B cell (primary cell): ENCODE data around the gene PCDH9. TPM values are rescaled to one million over a fixed set of nuclear protein-coding genes. Genes with fewer than 3 reads are reported as not detected.

Experiments used
- ATAC-seq: fragments of 200-7000 bp; cut with Tn5 transposase; one replicate; pipeline ENCODE4 v1.10.0; 2021; ENCODE audit warnings: low read depth, mild to moderate bottlenecking, moderate number of reproducible peaks, moderate library complexity
- CTCF ChIA-PET: fragments of 350-600 bp; sonication (Branson Sonifier 250); formaldehyde crosslinking; loops from one replicate; lab custom pipeline; 2021; ENCODE audit warnings: antibody characterized with exemption, inconsistent platforms; lab: Charles Lee
- POLR2A ChIA-PET: fragments of 350-600 bp; sonication (Branson Sonifier 250); formaldehyde crosslinking; loops from one replicate; lab custom pipeline; 2021; ENCODE audit warnings: antibody characterized with exemption; lab: Charles Lee
- DNase-seq: peaks from one replicate; pipeline ENCODE4 v3.0.0; 2013
- H2AFZ ChIP-seq: 2 replicates; pipeline ENCODE4 v1.6.1; 2012; ENCODE audit warnings: mild to moderate bottlenecking, low read depth, low read length; ENCODE audit not compliant: insufficient read depth, poor library complexity, severe bottlenecking
- H3K27ac ChIP-seq, 2 donors: 1 replicate in 1 of 2; 2 replicates in 1 of 2; pipeline ENCODE4 v1.5.1; 2012 to 2013; ENCODE audit warnings: low read length in 2 of 2, mild to moderate bottlenecking in 2 of 2, moderate library complexity in 1 of 2
- H3K27me3 ChIP-seq, 4 experiments: fragments of 200-600 bp in 1 of 4; sonication (generic) in 1 of 4; replicated peaks in 1 of 4; 1 replicate in 2 of 4; 2 replicates in 2 of 4; pipeline versions ENCODE4 v1.6.1 to v1.7.0; 2013 to 2016; ENCODE audit warnings: low read length in 3 of 4, mild to moderate bottlenecking in 2 of 4, mixed read lengths in 1 of 4, moderate library complexity in 1 of 4; ENCODE audit not compliant: insufficient read depth in 4 of 4, control insufficient read depth in 3 of 4; ENCODE audit errors: control extremely low read depth in 1 of 4
- H3K36me3 ChIP-seq, 2 experiments: replicated peaks in 1 of 2; 1 replicate in 1 of 2; 2 replicates in 1 of 2; pipeline versions ENCODE4 v1.6.1 to v1.7.1; 2013; ENCODE audit warnings: low read length in 1 of 2; ENCODE audit not compliant: insufficient read depth in 2 of 2, control insufficient read depth in 1 of 2; ENCODE audit errors: control extremely low read depth in 1 of 2, extremely low read depth in 1 of 2
- H3K4me1 ChIP-seq, 2 donors: fragments of 200-600 bp in 1 of 2; sonication (generic) in 1 of 2; 1 replicate in 1 of 2; 2 replicates in 1 of 2; pipeline versions ENCODE4 v1.5.1 to v1.6.1; 2013 to 2017; ENCODE audit warnings: low read length in 2 of 2; ENCODE audit not compliant: control insufficient read depth in 2 of 2, insufficient read depth in 2 of 2
- H3K4me2 ChIP-seq: replicated peaks from 2 replicates; pipeline ENCODE3; 2012; ENCODE audit warnings: mild to moderate bottlenecking, low read depth, low read length; ENCODE audit not compliant: poor library complexity, severe bottlenecking
- H3K4me3 ChIP-seq, 5 experiments: fragments of 200-600 bp in 1 of 5; sonication (generic) in 1 of 5; 1 replicate in 3 of 5; 2 replicates in 2 of 5; pipeline versions ENCODE4 v1.5.1 to v1.7.0; 2011 to 2016; ENCODE audit warnings: low read length in 4 of 5, mild to moderate bottlenecking in 4 of 5, low read depth in 2 of 5, control low read depth in 1 of 5, moderate library complexity in 1 of 5; ENCODE audit not compliant: insufficient read depth in 1 of 5; ENCODE audit errors: control extremely low read depth in 1 of 5, extremely low read depth in 1 of 5
- H3K79me2 ChIP-seq: fragments of 200-600 bp; sonication (generic); one replicate; pipeline ENCODE4 v1.6.0; 2016; ENCODE audit warnings: low read length; ENCODE audit not compliant: control insufficient read depth, insufficient read depth
- H3K9ac ChIP-seq: fragments of 200-600 bp; sonication (generic); 2 replicates; pipeline ENCODE4 v1.6.1; 2017; ENCODE audit warnings: mild to moderate bottlenecking, low read length, moderate library complexity
- H3K9me3 ChIP-seq, 3 donors: one replicate each; pipeline versions ENCODE4 v1.6.1 to v1.7.1; 2013; ENCODE audit warnings: low read length in 2 of 3; ENCODE audit not compliant: control insufficient read depth in 2 of 3, insufficient read depth in 1 of 3; ENCODE audit errors: control extremely low read depth in 1 of 3
- H4K20me1 ChIP-seq: 2 replicates; pipeline ENCODE4 v1.6.0; 2012; ENCODE audit warnings: mild to moderate bottlenecking, low read length; ENCODE audit not compliant: insufficient read depth, control insufficient read depth, poor library complexity, severe bottlenecking
- H3K27ac Mint-ChIP-seq: one replicate; pipeline ENCODE4 v1.8.0; 2021; ENCODE audit warnings: mixed read lengths
- H3K27me3 Mint-ChIP-seq: one replicate; pipeline ENCODE4 v1.8.0; 2021; ENCODE audit warnings: mixed read lengths
- H3K4me1 Mint-ChIP-seq: one replicate; pipeline ENCODE4 v1.8.0; 2021; ENCODE audit warnings: mixed read lengths
- H3K4me3 Mint-ChIP-seq: one replicate; pipeline ENCODE4 v1.8.0; 2021; ENCODE audit warnings: mixed read lengths
- H3K9me3 Mint-ChIP-seq: one replicate; pipeline ENCODE4 v1.8.0; 2022; ENCODE audit warnings: mixed read lengths; ENCODE audit not compliant: insufficient read depth
- EZH2 ChIP-seq: IDR thresholded peaks from 2 replicates; pipeline ENCODE4 v1.6.1; 2012; ENCODE audit warnings: borderline replicate concordance, low read depth, mild to moderate bottlenecking, moderate library complexity, low read length; ENCODE audit not compliant: insufficient read depth, poor library complexity, severe bottlenecking
- WGBS: methylation state at CpG from one replicate; pipeline ENCODE4 v1.1.5; 2013; ENCODE audit warnings: missing lambda C conversion rate; ENCODE audit not compliant: insufficient coverage; 5-methylcytosine and 5-hydroxymethylcytosine counted together
- intact Hi-C: fragments of 100-400 bp; cut with micrococcal nuclease; formaldehyde crosslinking; loops from one replicate; pipeline ENCODE4 v1.10.0; 2022
- polyA plus RNA-seq: library from polyadenylated mRNA; depleted of rRNA; stranded (reverse); fragments of >200 nt; gene quantifications from 2 replicates; pipeline ENCODE4 v1.2.3, GENCODE V29; 2012
- total RNA-seq, 2 donors: library from RNA; stranded (reverse); fragments of 120-200 nt in 1 of 2; gene quantifications; 1 replicate in 1 of 2; 2 replicates in 1 of 2; pipeline versions ENCODE4 v1.2.3 to v1.2.4, GENCODE V29; 2013 to 2022
- TF ChIP-seq, protein P1 (sequence below): fragments of 200-600 bp; IDR thresholded peaks from one replicate; pipeline ENCODE4 v1.8.0; 2022; ENCODE audit warnings: antibody characterized with exemption, mild to moderate bottlenecking

PCDH9 gene
- total and polyA plus RNA-seq, 2 donors (not counting 1 experiment from before 2014, with no cell fraction given) = 13.1 to 21.8 TPM

DNA sequence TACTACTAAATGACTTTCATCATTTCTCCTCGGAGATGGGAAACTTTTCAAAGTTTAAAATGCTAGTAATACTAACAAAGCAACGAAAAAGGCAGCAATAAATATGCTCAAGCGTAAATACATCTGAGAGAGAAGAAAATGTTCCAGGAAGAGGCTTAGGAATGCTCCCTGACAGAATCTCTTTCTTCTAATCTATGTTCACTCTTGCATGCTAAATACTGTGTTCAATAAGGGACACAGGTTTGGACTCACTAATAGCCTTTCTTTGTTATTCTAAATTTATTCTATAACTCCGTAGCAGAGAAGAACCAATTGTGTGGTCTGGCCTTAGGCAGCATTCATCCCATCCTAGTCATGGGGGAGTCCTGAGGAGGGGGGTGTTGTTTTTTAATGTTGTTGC, 823.0 kb downstream of the PCDH9 start:
- Histone ChIP-seq H3K4me2 (no peak overlapping the region), H4K20me1 (no peaks in the 10 kb centered on the region), H3K4me1 (no peaks in the 10 kb centered on the region), H3K27me3 (no peaks in the 10 kb centered on the region), H2AFZ (no peak overlapping the region), H3K9ac (no peak overlapping the region), H3K9me3 (no peaks in the 10 kb centered on the region), H3K27ac (no peak overlapping the region), H3K4me3 (no peak overlapping the region), H3K79me2 (no peaks in the 10 kb centered on the region), H3K36me3 (no peaks in the 10 kb centered on the region)
- H3K4me3 Mint-ChIP-seq = no peak overlapping the region
- ATAC-seq (no peak), DNase-seq (no peak)
- no CpG with 5 or more reads among the region's 4 CpGs for WGBS
- no peaks in the 10 kb centered on the region for H3K27me3 Mint-ChIP-seq
- no peaks in the 10 kb centered on the region for H3K4me1 Mint-ChIP-seq
- no peak overlapping the region for H3K27ac Mint-ChIP-seq
- POLR2A ChIA-PET = no interaction called here
- intact Hi-C loops = no loop called here
- no peak for TF ChIP-seq EZH2
- TF ChIP-seq, protein P1, sequence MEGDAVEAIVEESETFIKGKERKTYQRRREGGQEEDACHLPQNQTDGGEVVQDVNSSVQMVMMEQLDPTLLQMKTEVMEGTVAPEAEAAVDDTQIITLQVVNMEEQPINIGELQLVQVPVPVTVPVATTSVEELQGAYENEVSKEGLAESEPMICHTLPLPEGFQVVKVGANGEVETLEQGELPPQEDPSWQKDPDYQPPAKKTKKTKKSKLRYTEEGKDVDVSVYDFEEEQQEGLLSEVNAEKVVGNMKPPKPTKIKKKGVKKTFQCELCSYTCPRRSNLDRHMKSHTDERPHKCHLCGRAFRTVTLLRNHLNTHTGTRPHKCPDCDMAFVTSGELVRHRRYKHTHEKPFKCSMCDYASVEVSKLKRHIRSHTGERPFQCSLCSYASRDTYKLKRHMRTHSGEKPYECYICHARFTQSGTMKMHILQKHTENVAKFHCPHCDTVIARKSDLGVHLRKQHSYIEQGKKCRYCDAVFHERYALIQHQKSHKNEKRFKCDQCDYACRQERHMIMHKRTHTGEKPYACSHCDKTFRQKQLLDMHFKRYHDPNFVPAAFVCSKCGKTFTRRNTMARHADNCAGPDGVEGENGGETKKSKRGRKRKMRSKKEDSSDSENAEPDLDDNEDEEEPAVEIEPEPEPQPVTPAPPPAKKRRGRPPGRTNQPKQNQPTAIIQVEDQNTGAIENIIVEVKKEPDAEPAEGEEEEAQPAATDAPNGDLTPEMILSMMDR = no peak
- CTCF ChIA-PET = interaction anchor here (0.8 kb wide), 1 partner anchor 15 kb away, joined by 4 read pairs; no protein-coding TSS in a partner anchor
- H3K9me3 Mint-ChIP-seq = no peaks in the 10 kb centered on the region

DNA sequence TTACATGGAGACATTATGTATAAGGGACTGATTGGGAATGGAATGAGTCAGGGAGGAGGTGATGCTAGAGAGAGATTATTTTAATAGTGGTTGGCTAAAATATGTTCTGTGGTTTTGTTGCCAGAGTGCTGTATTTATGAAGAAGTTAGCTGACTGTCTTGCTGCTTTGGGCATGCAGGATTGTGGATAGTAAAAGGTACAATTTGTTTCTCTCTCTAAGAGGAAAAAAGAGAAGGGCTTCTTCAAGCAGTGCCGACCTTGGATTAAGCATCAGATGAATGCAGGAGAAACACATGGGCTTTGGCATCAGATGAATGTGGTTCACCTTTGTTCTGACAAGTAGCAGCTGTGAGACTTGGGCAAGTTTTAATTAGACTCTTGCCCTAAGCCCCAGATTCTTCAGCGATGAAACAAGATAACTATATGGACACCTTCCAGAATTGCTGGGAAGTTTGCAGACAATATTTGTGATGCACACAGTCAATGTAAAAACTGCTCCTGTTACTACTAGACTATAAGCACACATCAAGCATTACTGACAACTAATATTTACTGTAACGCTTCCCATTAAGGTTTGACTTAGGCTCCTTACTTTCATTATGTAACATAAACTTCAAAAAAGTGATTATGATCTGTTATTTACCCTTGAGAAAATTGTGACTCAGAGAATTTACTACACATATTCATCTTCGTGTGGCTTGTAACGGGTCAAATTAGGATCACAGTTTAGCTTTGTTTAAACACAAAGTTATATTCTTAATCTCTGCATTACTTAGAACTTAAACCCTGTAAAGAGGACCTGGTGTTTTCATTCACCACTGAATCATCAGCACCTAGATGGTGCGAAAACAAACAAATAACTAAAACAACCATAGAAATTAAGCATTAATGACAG, 824.0 kb downstream of the PCDH9 start:
- H3K4me3 Mint-ChIP-seq = no peak overlapping the region
- H3K27me3 ChIP-seq = no peaks in the 10 kb centered on the region
- no peaks in the 10 kb centered on the region for H3K79me2 ChIP-seq
- POLR2A ChIA-PET = no interaction called here
- H3K4me1 ChIP-seq = no peaks in the 10 kb centered on the region
- H3K9me3 Mint-ChIP-seq = no peaks in the 10 kb centered on the region
- H3K36me3 ChIP-seq = no peaks in the 10 kb centered on the region
- intact Hi-C loops = no loop called here
- H2AFZ ChIP-seq = no peak overlapping the region
- no peak for ATAC-seq
- no peak overlapping the region for H3K9ac ChIP-seq
- no peak overlapping the region for H3K4me3 ChIP-seq
- H4K20me1 ChIP-seq = no peaks in the 10 kb centered on the region
- no peak for DNase-seq
- H3K27me3 Mint-ChIP-seq = no peaks in the 10 kb centered on the region
- CTCF ChIA-PET = interaction anchor here (0.8 kb wide), 1 partner anchor 14 kb away, joined by 4 read pairs; no protein-coding TSS in a partner anchor
- H3K4me2 ChIP-seq = no peak overlapping the region
- 90% methylated on average over 1 of the region's 6 CpGs for WGBS
- no peak overlapping the region for H3K27ac ChIP-seq
- H3K9me3 ChIP-seq = no peaks in the 10 kb centered on the region
- H3K27ac Mint-ChIP-seq = no peak overlapping the region
- H3K4me1 Mint-ChIP-seq = no peaks in the 10 kb centered on the region
- TF ChIP-seq, protein P1 = no peak
- TF ChIP-seq EZH2 = no peak
